Transverse colon (tissue), 4 donors: ENCODE results near the gene VPS11. TPM values are rescaled to one million over a fixed set of nuclear protein-coding genes. Genes with fewer than 3 reads are reported as not detected.
A peak's percentile ranks its signal among the peaks of the same experiment; 100 is the strongest.

Experiments used
- DNase-seq: peaks from one replicate; pipeline ENCODE4 v3.0.0-alpha.2; 2019
- H3K27ac ChIP-seq, 4 donors: fragments of 200-600 bp; sonication (generic); 2 replicates each; pipeline ENCODE4 v1.5.1; 2016 to 2018; ENCODE audit warnings: inconsistent platforms in 4 of 4
- H3K27me3 ChIP-seq: fragments of 200-600 bp; sonication (generic); 2 replicates; pipeline ENCODE4 v1.5.1; 2017; ENCODE audit warnings: inconsistent platforms
- H3K36me3 ChIP-seq, 4 donors: fragments of 200-600 bp; sonication (generic); 2 replicates each; pipeline ENCODE4 v1.5.1; 2017 to 2019; ENCODE audit warnings: inconsistent platforms in 4 of 4
- H3K4me1 ChIP-seq, 4 donors: fragments of 200-600 bp; sonication (generic); 2 replicates each; pipeline ENCODE4 v1.5.1; 2017 to 2020; ENCODE audit warnings: inconsistent platforms in 4 of 4
- H3K4me3 ChIP-seq, 4 donors: fragments of 200-600 bp; sonication (generic); 1 replicate in 1 of 4; 2 replicates in 3 of 4; pipeline versions ENCODE4 v1.5.1 to v1.6.1; 2017 to 2019; ENCODE audit warnings: inconsistent platforms in 4 of 4
- H3K9me3 ChIP-seq, 2 donors: fragments of 200-600 bp; sonication (generic); 2 replicates each; pipeline ENCODE4 v1.5.1; 2017 to 2019; ENCODE audit warnings: inconsistent platforms in 2 of 2
- CTCF ChIP-seq, 5 experiments: fragments of 200-600 bp in 3 of 5; fragments of 450-650 bp in 2 of 5; sonication (generic) in 3 of 5; IDR thresholded peaks; 1 replicate in 2 of 5; 2 replicates in 3 of 5; pipeline ENCODE4 v1.5.1; 2016 to 2017; ENCODE audit warnings: antibody characterized with exemption in 5 of 5, inconsistent platforms in 3 of 5, mild to moderate bottlenecking in 2 of 5, moderate library complexity in 1 of 5
- EP300 ChIP-seq: sonication (generic); formaldehyde crosslinking; IDR thresholded peaks from one replicate; pipeline ENCODE4 v1.6.1; 2017; ENCODE audit warnings: antibody characterized with exemption, low read depth
- POLR2A ChIP-seq: fragments of 450-650 bp; IDR thresholded peaks from one replicate; pipeline ENCODE4 v1.6.1; 2016; ENCODE audit warnings: antibody characterized with exemption, mild to moderate bottlenecking, moderate library complexity
- POLR2AphosphoS5 ChIP-seq, 3 donors: sonication (generic); formaldehyde crosslinking; IDR thresholded peaks; one replicate each; pipeline ENCODE4 v1.6.1; 2016; ENCODE audit warnings: antibody characterized with exemption in 3 of 3
- WGBS, 2 donors: methylation state at CpG; one replicate each; pipeline ENCODE4 v1.1.5; 2018; ENCODE audit warnings: low coverage in 1 of 2; 5-methylcytosine and 5-hydroxymethylcytosine counted together
- in situ Hi-C, 4 donors: fragments of 200-750 bp; cut with MboI; loops; one replicate each; pipeline versions ENCODE4 v1.15.0 to v1.15.1; 2017; ENCODE audit warnings: low sequenced_read_pairs in 3 of 4, low pct_ligation_motif_present in 1 of 4, low pct_unique_long_range_greater_than_20kb in 1 of 4
- intact Hi-C: fragments of 100-400 bp; cut with DNase I; formaldehyde crosslinking; loops from one replicate; pipeline ENCODE4 v1.15.1; 2023; ENCODE audit warnings: low total_unique reads
- total RNA-seq, 4 donors: library from RNA; depleted of rRNA; stranded (reverse); fragments of >200 nt; gene quantifications; one replicate each; pipeline ENCODE4 v1.1.0, GENCODE V29; 2016

Gene VPS11
- total RNA-seq, 4 donors from 2014 or later = 19.8 to 122 (median 31.2) TPM

- intact Hi-C loops = no loop called here
- H3K27me3 ChIP-seq = no peaks in the 10 kb centered on the region
- TF ChIP-seq POLR2AphosphoS5 (IDR thresholded peaks at IDR 0.05) (no peak), EP300 (no peak), CTCF (IDR thresholded peaks at IDR 0.05) (no peak), POLR2A (no peak)
- peaks cover 0 to 71% (median 27%) of the 10 kb centered on the region in 4 donors for H3K36me3 ChIP-seq
- H3K27ac ChIP-seq = no peak overlapping the region
- peaks cover 0 to 13% (median 10%) of the 10 kb centered on the region in 4 donors for H3K4me1 ChIP-seq
- no peak for DNase-seq
- in situ Hi-C loops = no loop called here
- no peaks in the 10 kb centered on the region for H3K9me3 ChIP-seq
- no peak overlapping the region for H3K4me3 ChIP-seq
- WGBS, 2 donors = 87% methylated on average over 7 to 17 of the region's 17 CpGs
These were observed 16.0 kb upstream of the VPS11 start for GRCh38 chr11:119051440-119052162.

- H3K4me3 ChIP-seq = no peak overlapping the region
These were observed 15.3 kb upstream of the VPS11 start for GRCh38 chr11:119052163-119052814.

GRCh38 chr11:119054418-119054817 is 13.2 kb upstream of the VPS11 start:
- Histone ChIP-seq H3K27me3 (no peaks in the 10 kb centered on the region), H3K36me3 (peaks cover 0 to 43% (median 14%) of the 10 kb centered on the region in 4 donors), H3K9me3 (no peaks in the 10 kb centered on the region), H3K4me3 (no peak overlapping the region), H3K4me1 (peaks cover 7 to 22% (median 19%) of the 10 kb centered on the region in 4 donors), H3K27ac (no peak overlapping the region)
- DNase-seq = no peak
- TF ChIP-seq CTCF (IDR thresholded peaks at IDR 0.05) = no peak
- intact Hi-C loops (no loop called here), in situ Hi-C loops (no loop called here)
- WGBS, 2 donors = 95% methylated on average over 10 of the region's 10 CpGs; no CpG with 5 or more reads in 1 of the 2 donors

More at GRCh38 chr11:119052163-119052814, 15.3 kb upstream of the VPS11 start:
- Histone ChIP-seq H3K27me3 (no peaks in the 10 kb centered on the region), H3K27ac (no peak overlapping the region), H3K9me3 (no peaks in the 10 kb centered on the region), H3K36me3 (peaks cover 0 to 64% (median 23%) of the 10 kb centered on the region in 4 donors), H3K4me1 (peaks cover 0 to 13% (median 11%) of the 10 kb centered on the region in 4 donors)
- intact Hi-C loops = no loop called here
- 86 to 92% methylated on average over 9 to 23 of the region's 23 CpGs for WGBS, 2 donors
- no peak for DNase-seq
- in situ Hi-C loops = no loop called here
- TF ChIP-seq EP300 (no peak), POLR2AphosphoS5 (IDR thresholded peaks at IDR 0.05) (no peak), POLR2A (no peak), CTCF (IDR thresholded peaks at IDR 0.05) (no peak)

GRCh38 chr11:119055901-119056300 is 11.7 kb upstream of the VPS11 start:
- peaks cover 0 to 34% (median 14%) of the 10 kb centered on the region in 4 donors for H3K36me3 ChIP-seq
- H3K27me3 ChIP-seq = no peaks in the 10 kb centered on the region
- H3K27ac ChIP-seq = peak overlapping the region; percentile 84 to 97 (median 90)
- WGBS, 2 donors = 0 to 38% methylated on average over 2 to 6 of the region's 6 CpGs
- peaks cover 7 to 22% (median 19%) of the 10 kb centered on the region in 4 donors for H3K4me1 ChIP-seq
- in situ Hi-C loops = no loop called here
- no peaks in the 10 kb centered on the region for H3K9me3 ChIP-seq
- intact Hi-C loops = no loop called here
- peak overlapping the region in 3 of 4 donors; percentile 65 to 87 (median 76) for H3K4me3 ChIP-seq
- TF ChIP-seq POLR2AphosphoS5 (IDR thresholded peaks at IDR 0.05) (no peak), EP300 (no peak), POLR2A (no peak), CTCF (IDR thresholded peaks at IDR 0.05) (no peak)
- DNase-seq = no peak
